Left lung (tissue), 10 donors: ENCODE results near the gene KCNK10. TPM values are rescaled to one million over a fixed set of nuclear protein-coding genes. Genes with fewer than 3 reads are reported as not detected.

ENCODE experiments used
- ATAC-seq: fragments of 200-7000 bp; cut with Tn5 transposase; one replicate; pipeline ENCODE4 v1.9.1; 2020; ENCODE audit warnings: moderate library complexity
- DNase-seq, 4 donors: peaks; one replicate each; pipeline ENCODE4 v3.0.0-alpha.2; 2013 to 2020
- H3K27ac ChIP-seq, 2 donors: fragments of 200-600 bp; sonication (generic) in 1 of 2; one replicate each; pipeline versions ENCODE4 v1.5.0 to v1.8.0; 2020 to 2021
- H3K27me3 ChIP-seq, 2 donors: fragments of 200-600 bp; sonication (generic) in 1 of 2; one replicate each; pipeline versions ENCODE4 v1.5.0 to v1.8.0; 2020 to 2021
- H3K36me3 ChIP-seq, 2 donors: fragments of 200-600 bp; sonication (generic) in 1 of 2; one replicate each; pipeline versions ENCODE4 v1.5.0 to v1.8.0; 2020 to 2021
- H3K4me1 ChIP-seq, 2 donors: fragments of 200-600 bp; one replicate each; pipeline ENCODE4 v1.8.0; 2021
- H3K4me3 ChIP-seq, 2 donors: fragments of 200-600 bp; sonication (generic) in 1 of 2; one replicate each; pipeline versions ENCODE4 v1.5.0 to v1.8.0; 2020 to 2021; ENCODE audit warnings: mild to moderate bottlenecking in 1 of 2
- H3K9me3 ChIP-seq, 2 donors: fragments of 200-600 bp; sonication (generic) in 1 of 2; one replicate each; pipeline versions ENCODE4 v1.5.0 to v1.8.0; 2020 to 2021
- CTCF ChIP-seq, 2 donors: fragments of 200-600 bp; sonication (generic) in 1 of 2; IDR thresholded peaks; one replicate each; pipeline versions ENCODE4 v1.5.0 to v1.8.0; 2021; ENCODE audit warnings: antibody characterized with exemption in 2 of 2
- intact Hi-C, 2 donors: fragments of 100-400 bp; cut with DNase I; formaldehyde crosslinking; loops; one replicate each; pipeline versions ENCODE4 v1.11.2 to v1.14.2; 2022
- polyA plus RNA-seq, 6 donors: library from polyadenylated mRNA; unstranded; fragments of 120-200 nt; gene quantifications; one replicate each; pipeline ENCODE4 v1.2.1, GENCODE V29; 2013; ENCODE audit not compliant: insufficient read length in 6 of 6
- total RNA-seq, 2 donors: library from RNA; stranded (reverse); fragmentation: NEBNext Ultra II Directional; extraction: Animal tissue kit (Norgen Biotek cat#: 25700); gene quantifications; one replicate each; pipeline ENCODE4 v1.2.1, GENCODE V29; 2021
- donor health status: DM: no; HTN: yes; CAD: no.
- donor health status: DM: no; HTN: no; CAD: no.

Gene KCNK10
- total and polyA plus RNA-seq, 8 donors, result 0.13 to 0.21 (median 0.16) TPM; not detected in 2

- DNase-seq, result no peak
- no peaks in the 10 kb centered on the region for H3K4me1 ChIP-seq
- ATAC-seq, result no peak
- no peaks in the 10 kb centered on the region for H3K36me3 ChIP-seq
- H3K9me3 ChIP-seq, result no peaks in the 10 kb centered on the region
- no peaks in the 10 kb centered on the region for H3K27me3 ChIP-seq
- no peak overlapping the region for H3K4me3 ChIP-seq
- intact Hi-C loops, result no loop called here
- H3K27ac ChIP-seq, result no peak overlapping the region
- TF ChIP-seq CTCF (IDR thresholded peaks at IDR 0.05), result no peak
These were observed 90.3 kb downstream of the KCNK10 start for GRCh38 chr14:88232771-88233170.

- H3K27me3 ChIP-seq, result no peaks in the 10 kb centered on the region
- no peak overlapping the region for H3K27ac ChIP-seq
- H3K4me3 ChIP-seq, result no peak overlapping the region
- no peaks in the 10 kb centered on the region for H3K4me1 ChIP-seq
- no peak for ATAC-seq
- intact Hi-C loops, result no loop called here
- no peaks in the 10 kb centered on the region for H3K36me3 ChIP-seq
- no peaks in the 10 kb centered on the region for H3K9me3 ChIP-seq
- TF ChIP-seq CTCF (IDR thresholded peaks at IDR 0.05), result no peak
- DNase-seq, result no peak
These were observed 91.5 kb downstream of the KCNK10 start for GRCh38 chr14:88231603-88232002.

GRCh38 chr14:88229428-88229827 is 93.6 kb downstream of the KCNK10 start:
- intact Hi-C loops, result no loop called here
- TF ChIP-seq CTCF (IDR thresholded peaks at IDR 0.05), result no peak
- Histone ChIP-seq H3K4me1 (no peaks in the 10 kb centered on the region), H3K4me3 (no peak overlapping the region), H3K27me3 (no peaks in the 10 kb centered on the region), H3K36me3 (no peaks in the 10 kb centered on the region), H3K27ac (no peak overlapping the region), H3K9me3 (no peaks in the 10 kb centered on the region)
- DNase-seq (no peak), ATAC-seq (no peak)

- ATAC-seq (no peak), DNase-seq (no peak)
- no peak overlapping the region for H3K4me3 ChIP-seq
- H3K27me3 ChIP-seq, result no peaks in the 10 kb centered on the region
- no peaks in the 10 kb centered on the region for H3K36me3 ChIP-seq
- TF ChIP-seq CTCF (IDR thresholded peaks at IDR 0.05), result no peak
- H3K27ac ChIP-seq, result no peak overlapping the region
- H3K9me3 ChIP-seq, result peaks cover 0 to under 1% of the 10 kb centered on the region in 2 donors
- intact Hi-C loops, result no loop called here
- H3K4me1 ChIP-seq, result no peaks in the 10 kb centered on the region
These were observed 94.4 kb downstream of the KCNK10 start for GRCh38 chr14:88228522-88229236.

GRCh38 chr14:88227693-88228092 is 95.4 kb downstream of the KCNK10 start:
- Histone ChIP-seq H3K4me1 (no peaks in the 10 kb centered on the region), H3K9me3 (peaks cover 0 to 10% of the 10 kb centered on the region in 2 donors), H3K27me3 (no peaks in the 10 kb centered on the region), H3K4me3 (no peak overlapping the region), H3K27ac (no peak overlapping the region), H3K36me3 (no peaks in the 10 kb centered on the region)
- no peak for DNase-seq
- no peak for ATAC-seq
- no peak for TF ChIP-seq CTCF (IDR thresholded peaks at IDR 0.05)
- intact Hi-C loops, result no loop called here
